GM12878 (cell line): ENCODE measurements around the gene ZNF385A. TPM values are rescaled to one million over a fixed set of nuclear protein-coding genes. Genes with fewer than 3 reads are reported as not detected.

Experiments used
- ATAC-seq: fragments of 200-7000 bp; cut with Tn5 transposase; 3 replicates; pipeline ENCODE4 v1.9.1; 2020; ENCODE audit warnings: mild to moderate bottlenecking, moderate library complexity
- BruUV-seq: library from RNA; stranded (reverse); fragments of 400-500 nt; replicated peaks from 2 replicates; lab custom pipeline; 2021; lab: Mats Ljungman, UMichigan
- CTCF ChIA-PET: fragments of 300-600 bp; sonication (Branson Sonifier 250); formaldehyde crosslinking; extraction: SDS; loops from one replicate; lab custom pipeline; 2021; ENCODE audit warnings: inconsistent platforms; lab: Yijun Ruan, JAX
- POLR2A ChIA-PET: fragments of 350-600 bp; formaldehyde crosslinking; extraction: SDS; loops from one replicate; lab custom pipeline; 2021; ENCODE audit warnings: inconsistent platforms; lab: Charles Lee
- RAD21 ChIA-PET: fragments of 300-600 bp; sonication (Branson Sonifier 250); formaldehyde crosslinking; loops from one replicate; lab custom pipeline; 2023; ENCODE audit warnings: antibody characterized with exemption; ENCODE audit not compliant: unreplicated experiment; lab: Charles Lee
- SMC1A ChIA-PET: fragments of 300-600 bp; sonication (Branson Sonifier 250); formaldehyde crosslinking; loops from one replicate; lab custom pipeline; 2023; ENCODE audit not compliant: unreplicated experiment, uncharacterized antibody; lab: Charles Lee
- DNase-seq: peaks from one replicate; pipeline ENCODE4 v3.0.0-alpha.2; 2011; ENCODE audit warnings: low read depth, low spot score
- FAIRE-seq: peaks from 3 replicates; lab custom pipeline; 2011; peaks lifted over from hg19 to GRCh38; lab: Jason Lieb, UNC
- H2AFZ ChIP-seq: 2 replicates; pipeline ENCODE4 v1.6.0; 2011; ENCODE audit warnings: low read depth, low read length, control low read depth; ENCODE audit not compliant: control insufficient read depth
- H3K27ac ChIP-seq: 2 replicates; pipeline ENCODE4 v1.5.1; 2011; ENCODE audit warnings: control low read depth; ENCODE audit not compliant: control insufficient read depth, insufficient read depth
- H3K27me3 ChIP-seq, 2 experiments: replicated peaks in 1 of 2; 2 replicates each; pipeline versions ENCODE4 v1.6.0 to v1.6.1; 2011; ENCODE audit warnings: low read length in 1 of 2; ENCODE audit not compliant: control insufficient read depth in 2 of 2, insufficient read depth in 2 of 2
- H3K36me3 ChIP-seq, 2 experiments: 2 replicates each; pipeline ENCODE4 v1.5.1; 2011; ENCODE audit warnings: low read length in 1 of 2; ENCODE audit not compliant: control insufficient read depth in 2 of 2, insufficient read depth in 2 of 2
- H3K4me1 ChIP-seq: 2 replicates; pipeline ENCODE4 v1.6.1; 2011; ENCODE audit warnings: mild to moderate bottlenecking, low read length, moderate library complexity, mixed read lengths; ENCODE audit not compliant: control insufficient read depth, insufficient read depth
- H3K4me2 ChIP-seq: 2 replicates; pipeline ENCODE4 v1.6.0; 2011; ENCODE audit warnings: control low read depth; ENCODE audit not compliant: control insufficient read depth, insufficient read depth
- H3K4me3 ChIP-seq: fragments of 200-600 bp; sonication (generic); 2 replicates; pipeline ENCODE4 v1.5.1; 2016
- H3K79me2 ChIP-seq: 2 replicates; pipeline ENCODE4 v1.6.0; 2011; ENCODE audit warnings: low read length; ENCODE audit not compliant: control insufficient read depth, insufficient read depth
- H3K9ac ChIP-seq: 2 replicates; pipeline ENCODE4 v1.8.0; 2011; ENCODE audit warnings: low read length, control low read depth, mixed read lengths; ENCODE audit not compliant: control insufficient read depth, insufficient read depth
- H3K9me3 ChIP-seq: replicated peaks from 3 replicates; pipeline ENCODE4 v1.5.1; 2011; ENCODE audit warnings: mild to moderate bottlenecking, low read length; ENCODE audit not compliant: control insufficient read depth, insufficient read depth
- H4K20me1 ChIP-seq: 2 replicates; pipeline ENCODE4 v1.6.0; 2011; ENCODE audit not compliant: control insufficient read depth, insufficient read depth
- FOS ChIP-seq: IDR thresholded peaks from 3 replicates; pipeline ENCODE4 v1.6.1; 2011; ENCODE audit warnings: borderline replicate concordance; ENCODE audit not compliant: insufficient read length; ENCODE audit errors: extremely low read depth
- IKZF1 ChIP-seq: fragments of 450-650 bp; conservative IDR thresholded peaks from 2 replicates; pipeline ENCODE4 v1.6.1; 2017; ENCODE audit warnings: antibody characterized with exemption, mild to moderate bottlenecking
- KLF5 ChIP-seq: fragments of 450-650 bp; IDR thresholded peaks from 2 replicates; pipeline ENCODE4 v1.6.1; 2014; ENCODE audit warnings: mild to moderate bottlenecking; ENCODE audit not compliant: partially characterized antibody
- NFYA ChIP-seq: IDR thresholded peaks from 2 replicates; pipeline ENCODE4 v1.6.1; 2011; ENCODE audit warnings: low read depth, mild to moderate bottlenecking, low read length, improper control_type of control experiment, borderline replicate concordance
- POU2F2 ChIP-seq: IDR thresholded peaks from 3 replicates; pipeline ENCODE4 v1.6.1; 2011; ENCODE audit warnings: low read depth, mild to moderate bottlenecking, low read length, borderline replicate concordance
- SMC3 ChIP-seq: IDR thresholded peaks from 2 replicates; pipeline ENCODE4 v1.6.1; 2011; ENCODE audit warnings: low read length, improper control_type of control experiment, borderline replicate concordance
- TCF3 ChIP-seq: IDR thresholded peaks from 2 replicates; pipeline ENCODE4 v1.6.1; 2012; ENCODE audit warnings: low read depth, mild to moderate bottlenecking, low read length, borderline replicate concordance; ENCODE audit not compliant: insufficient read depth
- WGBS: methylation state at CpG from one replicate; pipeline ENCODE4 v1.1.6; 2016; ENCODE audit warnings: low lambda C conversion rate; ENCODE audit not compliant: insufficient replicate concordance, insufficient coverage; ENCODE audit errors: missing lambda C conversion rate; 5-methylcytosine and 5-hydroxymethylcytosine counted together
- in situ Hi-C: fragments of 300-500 bp; cut with MboI; formaldehyde crosslinking; loops from 9 replicates; pipeline ENCODE4 v1.14.3; 2018; ENCODE audit warnings: mixed read lengths
- intact Hi-C: fragments of 100-400 bp; cut with micrococcal nuclease; formaldehyde crosslinking; loops from one replicate; pipeline ENCODE4 v1.14.2; 2022; ENCODE audit not compliant: unreplicated experiment
- polyA plus RNA-seq, 11 experiments: library from polyadenylated mRNA; depleted of rRNA in 4 of 11; unstranded in 6 of 11; stranded (reverse) in 5 of 11; fragments of >200 nt; fragmentation: Nextera tagmentation in 4 of 11; fragmentation: Illumina TruSeq in 1 of 11; extraction: Ambion mirVana in 4 of 11; extraction: Trizol in 1 of 11; gene quantifications; 1 replicate in 1 of 11; 2 replicates in 10 of 11; pipeline versions ENCODE4 v1.2.1 to v1.2.3, GENCODE V29; 2011 to 2016; ENCODE audit warnings: inconsistent platforms in 2 of 11, missing spikeins in 2 of 11, low read depth in 1 of 11
- total RNA-seq, 4 experiments: library from RNA; depleted of rRNA in 3 of 4; stranded (reverse); fragments of >200 nt in 3 of 4; fragmentation: Illumina TruSeq in 1 of 4; extraction: Trizol in 1 of 4; gene quantifications; 2 replicates each; pipeline versions ENCODE4 v1.2.1 to v1.2.3, GENCODE V29; 2013 to 2021
- TF ChIP-seq, protein P1 (sequence below): IDR thresholded peaks from 2 replicates; pipeline ENCODE4 v1.6.1; 2012; ENCODE audit warnings: mild to moderate bottlenecking, low read depth, low read length
- TF ChIP-seq, protein P2 (sequence below): fragments of 450-650 bp; IDR thresholded peaks from 2 replicates; pipeline ENCODE4 v1.6.1; 2017; ENCODE audit warnings: low read depth, mild to moderate bottlenecking, moderate library complexity
- TF ChIP-seq, protein P3 (sequence below): fragments of 450-650 bp; IDR thresholded peaks from 2 replicates; pipeline ENCODE4 v1.6.1; 2017; ENCODE audit warnings: mild to moderate bottlenecking, moderate library complexity

The ZNF385A gene
- total and polyA plus RNA-seq, 10 of the 15 experiments (the other 5 are each of a cell fraction or from before 2014, with no cell fraction given): 0.26 to 26.1 (median 4.9) TPM

DNA sequence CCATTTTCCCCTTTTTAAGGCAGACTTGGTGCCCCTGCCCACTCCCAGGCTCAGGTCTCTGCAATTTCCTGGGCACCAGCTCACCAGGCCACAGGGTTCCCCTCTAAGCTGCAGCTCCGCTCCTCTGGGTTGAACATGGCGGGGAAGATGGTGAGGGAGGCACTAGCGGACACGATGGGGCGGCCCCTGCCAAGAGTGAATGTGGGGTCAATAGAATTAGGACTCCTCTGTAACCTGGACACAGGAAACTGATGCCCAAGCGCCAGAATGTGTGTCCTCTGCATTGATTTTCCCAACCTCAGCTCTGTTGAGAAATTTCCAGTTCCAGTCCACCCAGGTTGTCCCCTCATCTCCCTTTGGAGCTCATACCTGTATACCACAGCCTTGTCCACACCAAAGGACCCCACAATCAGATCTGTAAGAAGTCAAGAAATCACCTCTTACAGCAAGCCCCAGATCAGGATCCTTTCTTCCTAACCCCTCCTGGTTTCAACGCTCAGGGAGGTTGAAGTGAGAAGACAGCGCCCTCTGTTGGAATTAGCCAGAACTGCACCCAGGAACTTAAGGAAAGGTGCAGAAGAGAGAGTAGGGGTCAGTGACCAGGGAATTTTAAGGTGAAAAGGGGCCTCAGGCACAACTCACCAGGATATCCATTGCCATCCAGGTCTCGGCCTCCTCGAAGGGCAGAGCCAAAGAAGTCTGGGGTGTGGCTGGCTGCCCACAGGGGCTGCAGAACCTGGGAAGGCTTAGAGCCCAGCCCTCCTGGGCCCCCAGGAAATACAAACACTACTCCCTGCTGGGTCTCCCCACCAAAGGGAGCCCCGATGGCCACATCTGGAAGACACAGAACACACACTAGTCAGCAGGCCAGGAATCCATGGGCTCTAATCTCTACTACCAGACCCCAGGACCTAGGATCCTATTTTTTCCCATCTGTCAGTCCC lies 19.8 kb upstream of the ZNF385A start (continued):
- TF ChIP-seq, protein P1, sequence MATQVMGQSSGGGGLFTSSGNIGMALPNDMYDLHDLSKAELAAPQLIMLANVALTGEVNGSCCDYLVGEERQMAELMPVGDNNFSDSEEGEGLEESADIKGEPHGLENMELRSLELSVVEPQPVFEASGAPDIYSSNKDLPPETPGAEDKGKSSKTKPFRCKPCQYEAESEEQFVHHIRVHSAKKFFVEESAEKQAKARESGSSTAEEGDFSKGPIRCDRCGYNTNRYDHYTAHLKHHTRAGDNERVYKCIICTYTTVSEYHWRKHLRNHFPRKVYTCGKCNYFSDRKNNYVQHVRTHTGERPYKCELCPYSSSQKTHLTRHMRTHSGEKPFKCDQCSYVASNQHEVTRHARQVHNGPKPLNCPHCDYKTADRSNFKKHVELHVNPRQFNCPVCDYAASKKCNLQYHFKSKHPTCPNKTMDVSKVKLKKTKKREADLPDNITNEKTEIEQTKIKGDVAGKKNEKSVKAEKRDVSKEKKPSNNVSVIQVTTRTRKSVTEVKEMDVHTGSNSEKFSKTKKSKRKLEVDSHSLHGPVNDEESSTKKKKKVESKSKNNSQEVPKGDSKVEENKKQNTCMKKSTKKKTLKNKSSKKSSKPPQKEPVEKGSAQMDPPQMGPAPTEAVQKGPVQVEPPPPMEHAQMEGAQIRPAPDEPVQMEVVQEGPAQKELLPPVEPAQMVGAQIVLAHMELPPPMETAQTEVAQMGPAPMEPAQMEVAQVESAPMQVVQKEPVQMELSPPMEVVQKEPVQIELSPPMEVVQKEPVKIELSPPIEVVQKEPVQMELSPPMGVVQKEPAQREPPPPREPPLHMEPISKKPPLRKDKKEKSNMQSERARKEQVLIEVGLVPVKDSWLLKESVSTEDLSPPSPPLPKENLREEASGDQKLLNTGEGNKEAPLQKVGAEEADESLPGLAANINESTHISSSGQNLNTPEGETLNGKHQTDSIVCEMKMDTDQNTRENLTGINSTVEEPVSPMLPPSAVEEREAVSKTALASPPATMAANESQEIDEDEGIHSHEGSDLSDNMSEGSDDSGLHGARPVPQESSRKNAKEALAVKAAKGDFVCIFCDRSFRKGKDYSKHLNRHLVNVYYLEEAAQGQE: no peak
- no peak for TF ChIP-seq NFYA
- peak; percentile 18; the same call in 1 of the 2 replicates for TF ChIP-seq SMC3
- no peak for TF ChIP-seq FOS

DNA sequence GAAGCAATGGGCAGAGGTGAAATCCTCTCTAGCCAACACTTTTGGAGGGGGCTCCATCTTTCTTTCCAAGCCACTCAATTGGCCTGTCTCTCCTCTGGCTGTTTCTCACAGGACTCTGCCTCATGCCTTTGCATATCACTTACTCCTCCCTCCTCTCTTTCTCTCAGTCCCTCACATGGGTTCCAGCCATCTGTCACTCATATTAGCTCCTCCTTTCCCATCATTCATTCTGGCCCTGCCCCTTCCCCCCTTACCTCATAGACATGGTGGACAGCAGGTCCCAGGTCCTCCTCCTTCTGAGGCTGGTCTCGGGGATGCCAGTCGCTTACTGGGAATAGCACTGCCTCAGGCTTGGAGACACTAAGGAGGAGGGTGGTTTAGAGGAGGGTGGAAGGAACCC lies 16.6 kb upstream of the ZNF385A start:
- intact Hi-C loops (no loop called here), in situ Hi-C loops (loop anchor here (5.0 kb wide), 1 partner anchor 36 kb away; no protein-coding TSS in a partner anchor)
- 86% methylated on average over 2 of the region's 2 CpGs for WGBS
- no peaks in the 10 kb centered on the region for H4K20me1 ChIP-seq
- no peaks in the 10 kb centered on the region for H3K79me2 ChIP-seq
- ChIA-PET CTCF (interaction anchor here (0.9 to 12.3 kb wide), 6 partner anchors 8 to 142 kb away, joined by 3 to 1071 read pairs (median 30); partner anchors contain the start of gene ITGA5), RAD21 (interaction anchor here (2.4 to 9.3 kb wide), 3 partner anchors 13 to 43 kb away, joined by 16 to 296 read pairs (median 50); no protein-coding TSS in a partner anchor), SMC1A (interaction anchor here (0.6 to 12.3 kb wide), 8 partner anchors 10 to 160 kb away, joined by 3 to 469 read pairs (median 8); partner anchors contain the start of gene ITGA5), POLR2A (interaction anchor here (0.6 to 4.7 kb wide), 2 partner anchors 37 to 69 kb away, joined by 4 to 43 read pairs; no protein-coding TSS in a partner anchor)
- no peaks in the 10 kb centered on the region for H3K9me3 ChIP-seq
- H2AFZ ChIP-seq: no peak overlapping the region
- H3K4me1 ChIP-seq: no peaks in the 10 kb centered on the region
- FAIRE-seq: no peak
- no peak for DNase-seq
- H3K36me3 ChIP-seq: no peaks in the 10 kb centered on the region
- no peak overlapping the region for H3K4me3 ChIP-seq
- no peak overlapping the region for H3K9ac ChIP-seq
- BruUV-seq: no TSS peak
- no peaks in the 10 kb centered on the region; a peak in 1 of 4 replicates for H3K27me3 ChIP-seq
- no peak overlapping the region for H3K27ac ChIP-seq
- peak; percentile 16; the same call in 1 of the 3 replicates for ATAC-seq
- no peak overlapping the region for H3K4me2 ChIP-seq
- TF ChIP-seq, protein P2, sequence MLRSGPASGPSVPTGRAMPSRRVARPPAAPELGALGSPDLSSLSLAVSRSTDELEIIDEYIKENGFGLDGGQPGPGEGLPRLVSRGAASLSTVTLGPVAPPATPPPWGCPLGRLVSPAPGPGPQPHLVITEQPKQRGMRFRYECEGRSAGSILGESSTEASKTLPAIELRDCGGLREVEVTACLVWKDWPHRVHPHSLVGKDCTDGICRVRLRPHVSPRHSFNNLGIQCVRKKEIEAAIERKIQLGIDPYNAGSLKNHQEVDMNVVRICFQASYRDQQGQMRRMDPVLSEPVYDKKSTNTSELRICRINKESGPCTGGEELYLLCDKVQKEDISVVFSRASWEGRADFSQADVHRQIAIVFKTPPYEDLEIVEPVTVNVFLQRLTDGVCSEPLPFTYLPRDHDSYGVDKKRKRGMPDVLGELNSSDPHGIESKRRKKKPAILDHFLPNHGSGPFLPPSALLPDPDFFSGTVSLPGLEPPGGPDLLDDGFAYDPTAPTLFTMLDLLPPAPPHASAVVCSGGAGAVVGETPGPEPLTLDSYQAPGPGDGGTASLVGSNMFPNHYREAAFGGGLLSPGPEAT: no peak
- no peak for TF ChIP-seq KLF5
- TF ChIP-seq IKZF1: no peak
- TF ChIP-seq TCF3: no peak
- TF ChIP-seq, protein P3, sequence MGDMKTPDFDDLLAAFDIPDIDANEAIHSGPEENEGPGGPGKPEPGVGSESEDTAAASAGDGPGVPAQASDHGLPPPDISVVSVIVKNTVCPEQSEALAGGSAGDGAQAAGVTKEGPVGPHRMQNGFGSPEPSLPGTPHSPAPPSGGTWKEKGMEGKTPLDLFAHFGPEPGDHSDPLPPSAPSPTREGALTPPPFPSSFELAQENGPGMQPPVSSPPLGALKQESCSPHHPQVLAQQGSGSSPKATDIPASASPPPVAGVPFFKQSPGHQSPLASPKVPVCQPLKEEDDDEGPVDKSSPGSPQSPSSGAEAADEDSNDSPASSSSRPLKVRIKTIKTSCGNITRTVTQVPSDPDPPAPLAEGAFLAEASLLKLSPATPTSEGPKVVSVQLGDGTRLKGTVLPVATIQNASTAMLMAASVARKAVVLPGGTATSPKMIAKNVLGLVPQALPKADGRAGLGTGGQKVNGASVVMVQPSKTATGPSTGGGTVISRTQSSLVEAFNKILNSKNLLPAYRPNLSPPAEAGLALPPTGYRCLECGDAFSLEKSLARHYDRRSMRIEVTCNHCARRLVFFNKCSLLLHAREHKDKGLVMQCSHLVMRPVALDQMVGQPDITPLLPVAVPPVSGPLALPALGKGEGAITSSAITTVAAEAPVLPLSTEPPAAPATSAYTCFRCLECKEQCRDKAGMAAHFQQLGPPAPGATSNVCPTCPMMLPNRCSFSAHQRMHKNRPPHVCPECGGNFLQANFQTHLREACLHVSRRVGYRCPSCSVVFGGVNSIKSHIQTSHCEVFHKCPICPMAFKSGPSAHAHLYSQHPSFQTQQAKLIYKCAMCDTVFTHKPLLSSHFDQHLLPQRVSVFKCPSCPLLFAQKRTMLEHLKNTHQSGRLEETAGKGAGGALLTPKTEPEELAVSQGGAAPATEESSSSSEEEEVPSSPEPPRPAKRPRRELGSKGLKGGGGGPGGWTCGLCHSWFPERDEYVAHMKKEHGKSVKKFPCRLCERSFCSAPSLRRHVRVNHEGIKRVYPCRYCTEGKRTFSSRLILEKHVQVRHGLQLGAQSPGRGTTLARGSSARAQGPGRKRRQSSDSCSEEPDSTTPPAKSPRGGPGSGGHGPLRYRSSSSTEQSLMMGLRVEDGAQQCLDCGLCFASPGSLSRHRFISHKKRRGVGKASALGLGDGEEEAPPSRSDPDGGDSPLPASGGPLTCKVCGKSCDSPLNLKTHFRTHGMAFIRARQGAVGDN: no peak
- TF ChIP-seq POU2F2: no peak
